PC-9 (cell line): Measurements from ENCODE around the gene KRT80. TPM values are rescaled to one million over a fixed set of nuclear protein-coding genes. Genes with fewer than 3 reads are reported as not detected.

ENCODE experiments used
- BruUV-seq: library from RNA; stranded (reverse); fragments of 400-500 nt; replicated peaks from 2 replicates; lab custom pipeline; 2021; lab: Mats Ljungman, UMichigan
- CTCF ChIA-PET: fragments of 300-600 bp; sonication (Branson Sonifier 250); formaldehyde crosslinking; loops from one replicate; lab custom pipeline; 2022; ENCODE audit warnings: antibody characterized with exemption; lab: Charles Lee
- POLR2A ChIA-PET: fragments of 300-600 bp; sonication (Branson Sonifier 250); formaldehyde crosslinking; loops from one replicate; lab custom pipeline; 2022; ENCODE audit warnings: antibody characterized with exemption; ENCODE audit not compliant: unreplicated experiment; lab: Charles Lee
- DNase-seq, 2 experiments: peaks; one replicate each; pipeline versions ENCODE4 v3.0.0 to v3.0.0-alpha.2; 2015 to 2022; ENCODE audit warnings: mixed read lengths in 1 of 2
- H2AFZ ChIP-seq: fragments of 200-600 bp; sonication (generic); 2 replicates; pipeline ENCODE4 v1.8.1; 2017; ENCODE audit warnings: antibody characterized with exemption
- H3F3A ChIP-seq: fragments of 200-600 bp; sonication (generic); 2 replicates; pipeline ENCODE4 v1.8.1; 2017; ENCODE audit warnings: antibody characterized with exemption, mild to moderate bottlenecking, low read depth; ENCODE audit not compliant: insufficient read depth
- H3K27ac ChIP-seq: fragments of 200-600 bp; sonication (generic); 2 replicates; pipeline ENCODE4 v1.6.1; 2016; ENCODE audit warnings: mixed run types
- H3K27me3 ChIP-seq: fragments of 200-600 bp; sonication (generic); 2 replicates; pipeline ENCODE4 v1.6.1; 2016; ENCODE audit warnings: low read depth, mixed run types; ENCODE audit not compliant: insufficient read depth
- H3K36me3 ChIP-seq: fragments of 200-600 bp; sonication (generic); 2 replicates; pipeline ENCODE4 v1.6.1; 2016; ENCODE audit warnings: low read depth, mixed run types
- H3K4me1 ChIP-seq: fragments of 200-600 bp; sonication (generic); replicated peaks from 2 replicates; pipeline ENCODE4 v1.6.1; 2016; ENCODE audit warnings: mixed run types; ENCODE audit not compliant: insufficient read depth
- H3K4me2 ChIP-seq: fragments of 200-600 bp; sonication (generic); 2 replicates; pipeline ENCODE4 v1.6.1; 2017; ENCODE audit warnings: mixed run types
- H3K4me3 ChIP-seq: fragments of 200-600 bp; sonication (generic); 2 replicates; pipeline ENCODE4 v1.6.1; 2016; ENCODE audit warnings: mixed run types
- H3K79me2 ChIP-seq: fragments of 200-600 bp; sonication (generic); 2 replicates; pipeline ENCODE4 v1.6.1; 2017; ENCODE audit warnings: low read depth, mixed run types
- H3K9me2 ChIP-seq: fragments of 200-600 bp; sonication (generic); 2 replicates; pipeline ENCODE4 v1.8.1; 2017; ENCODE audit warnings: mild to moderate bottlenecking; ENCODE audit not compliant: insufficient read depth
- H3K9me3 ChIP-seq: fragments of 200-600 bp; sonication (generic); 2 replicates; pipeline ENCODE4 v1.8.1; 2016; ENCODE audit warnings: low read depth; ENCODE audit not compliant: insufficient read depth
- H4K20me1 ChIP-seq: fragments of 200-600 bp; sonication (generic); 2 replicates; pipeline ENCODE4 v1.8.1; 2017; ENCODE audit not compliant: insufficient read depth
- CTCF ChIP-seq: fragments of 200-600 bp; sonication (generic); conservative IDR thresholded peaks from 2 replicates; pipeline ENCODE4 v1.6.1; 2017; ENCODE audit warnings: mixed run types, antibody characterized with exemption, mild to moderate bottlenecking, moderate library complexity
- EZH2 ChIP-seq: fragments of 200-600 bp; sonication (generic); IDR thresholded peaks from 2 replicates; pipeline ENCODE4 v1.8.0; 2017; ENCODE audit warnings: antibody characterized with exemption, low read depth
- intact Hi-C: fragments of 100-400 bp; cut with micrococcal nuclease; formaldehyde crosslinking; loops from one replicate; pipeline ENCODE4 v1.10.0; 2022; ENCODE audit not compliant: unreplicated experiment
- total RNA-seq: library from RNA; stranded (reverse); gene quantifications from 2 replicates; pipeline ENCODE4 v1.2.3, GENCODE V29; 2021

The KRT80 gene
- total RNA-seq, 1 experiment from 2014 or later, result 94.9 TPM

GRCh38 chr12:52160200-52160599 lies 31.6 kb downstream of the KRT80 start:
- Histone ChIP-seq H3K4me3 (no peak overlapping the region), H3K79me2 (no peaks in the 10 kb centered on the region), H3K27ac (no peak overlapping the region), H3K4me1 (peaks cover 57% of the 10 kb centered on the region), H3F3A (peaks cover 31% of the 10 kb centered on the region), H3K36me3 (no peaks in the 10 kb centered on the region), H3K27me3 (no peaks in the 10 kb centered on the region), H3K4me2 (no peak overlapping the region), H3K9me3 (no peaks in the 10 kb centered on the region), H2AFZ (no peak overlapping the region), H4K20me1 (no peaks in the 10 kb centered on the region), H3K9me2 (no peaks in the 10 kb centered on the region)
- no TSS peak for BruUV-seq
- ChIA-PET POLR2A (no interaction called here), CTCF (no interaction called here)
- no peak for DNase-seq
- TF ChIP-seq CTCF (no peak), EZH2 (no peak)
- intact Hi-C loops, result no loop called here

- H3K27me3 ChIP-seq, result no peaks in the 10 kb centered on the region
- H3K4me1 ChIP-seq, result peaks cover 53% of the 10 kb centered on the region
- CTCF ChIA-PET, result interaction anchor here (0.6 to 1.9 kb wide), 11 partner anchors 9 to 722 kb away, joined by 3 to 10 read pairs (median 6); no protein-coding TSS in a partner anchor
- H3K79me2 ChIP-seq, result no peaks in the 10 kb centered on the region
- peaks cover 34% of the 10 kb centered on the region for H3F3A ChIP-seq
- H3K4me2 ChIP-seq, result no peak overlapping the region
- POLR2A ChIA-PET, result interaction anchor here (0.6 to 1.0 kb wide), 2 partner anchors 10 to 73 kb away, joined by 5 to 7 read pairs; no protein-coding TSS in a partner anchor
- H4K20me1 ChIP-seq, result no peaks in the 10 kb centered on the region
- intact Hi-C loops, result loop anchor here (1.0 to 2.0 kb wide), 5 partner anchors 55 to 425 kb away; partner anchors contain the start of gene KRT7
- BruUV-seq, result no TSS peak
- no peaks in the 10 kb centered on the region for H3K36me3 ChIP-seq
- H2AFZ ChIP-seq, result no peak overlapping the region
- TF ChIP-seq CTCF (no peak), EZH2 (no peak)
- H3K4me3 ChIP-seq, result no peak overlapping the region
- no peak for DNase-seq
- no peak overlapping the region for H3K27ac ChIP-seq
- no peaks in the 10 kb centered on the region for H3K9me3 ChIP-seq
- H3K9me2 ChIP-seq, result no peaks in the 10 kb centered on the region
These were observed 34.2 kb downstream of the KRT80 start for GRCh38 chr12:52157566-52158150.

- Histone ChIP-seq H3K9me3 (no peaks in the 10 kb centered on the region), H3K4me2 (0 out of 2 replicates have a peak overlapping the region, but pooled peaks have one; percentile 0), H3K27me3 (no peaks in the 10 kb centered on the region), H3F3A (peaks cover 37% of the 10 kb centered on the region), H3K27ac (no peak overlapping the region), H3K79me2 (no peaks in the 10 kb centered on the region), H4K20me1 (no peaks in the 10 kb centered on the region), H3K4me1 (peaks cover 58% of the 10 kb centered on the region), H3K36me3 (no peaks in the 10 kb centered on the region), H3K4me3 (no peak overlapping the region), H3K9me2 (no peaks in the 10 kb centered on the region), H2AFZ (no peak overlapping the region)
- peak; percentile 54 to 82 for DNase-seq
- no TSS peak for BruUV-seq
- TF ChIP-seq CTCF (peak; percentile 99), EZH2 (no peak)
- CTCF ChIA-PET, result interaction anchor here (0.6 to 1.9 kb wide), 14 partner anchors 8 to 722 kb away, joined by 3 to 10 read pairs (median 4); no protein-coding TSS in a partner anchor
- POLR2A ChIA-PET, result interaction anchor here (0.5 to 1.0 kb wide), 5 partner anchors 10 to 123 kb away, joined by 5 to 7 read pairs (median 5); no protein-coding TSS in a partner anchor
- intact Hi-C loops, result loop anchor here (1.0 to 2.0 kb wide), 6 partner anchors 56 to 722 kb away; partner anchors contain the start of gene KRT7
These were observed 34.9 kb downstream of the KRT80 start for GRCh38 chr12:52156757-52157565.
